SK-N-SH treated with all-trans-retinoic acid at 6 μM for 48 hours (cell line): Measurements from ENCODE around the gene CMTM3.
"Not testable (repeated sequence)": the region's sequence is repeated elsewhere in the genome, so short reads cannot be mapped to it uniquely, and the experiment has no call there.

Source experiments
- ATAC-seq: fragments of 200-7000 bp; cut with Tn5 transposase; 3 replicates; pipeline ENCODE4 v1.9.1; 2020; ENCODE audit warnings: mild to moderate bottlenecking, moderate library complexity
- ARNTL ChIP-seq: fragments of 450-650 bp; formaldehyde crosslinking; IDR thresholded peaks from 2 replicates; pipeline ENCODE4 v1.5.0; 2020; ENCODE audit warnings: low read depth, mild to moderate bottlenecking, moderate library complexity, borderline replicate concordance
- CREB5 ChIP-seq: fragments of 250-450 bp; sonication (Bioruptor Pico); IDR thresholded peaks from 2 replicates; pipeline ENCODE4 v1.5.1; 2020; ENCODE audit warnings: low read depth, mild to moderate bottlenecking, moderate library complexity
- CSDC2 ChIP-seq: fragments of 250-450 bp; sonication (Bioruptor Pico); IDR thresholded peaks from 2 replicates; pipeline ENCODE4 v1.5.0; 2020; ENCODE audit warnings: mild to moderate bottlenecking, moderate library complexity
- CSRNP3 ChIP-seq: fragments of 250-450 bp; sonication (Bioruptor Pico); IDR thresholded peaks from 2 replicates; pipeline ENCODE4 v1.5.1; 2021; ENCODE audit warnings: mild to moderate bottlenecking, moderate library complexity
- ESRRG ChIP-seq: fragments of 250-450 bp; sonication (Bioruptor Pico); IDR thresholded peaks from 2 replicates; pipeline ENCODE4 v1.6.1; 2021; ENCODE audit warnings: mild to moderate bottlenecking
- GLIS3 ChIP-seq: fragments of 250-450 bp; sonication (Bioruptor Pico); IDR thresholded peaks from 2 replicates; pipeline ENCODE4 v1.5.0; 2020; ENCODE audit warnings: mild to moderate bottlenecking, moderate library complexity
- ISL1 ChIP-seq: fragments of 250-450 bp; sonication (Bioruptor Pico); IDR thresholded peaks from 2 replicates; pipeline ENCODE4 v2.1.2; 2022; ENCODE audit warnings: mild to moderate bottlenecking, moderate library complexity
- OSR1 ChIP-seq: fragments of 250-450 bp; sonication (Bioruptor Pico); IDR thresholded peaks from 2 replicates; pipeline ENCODE4 v1.8.0; 2022; ENCODE audit warnings: moderate library complexity, mild to moderate bottlenecking, inconsistent platforms
- PATZ1 ChIP-seq: fragments of 250-450 bp; sonication (Bioruptor Pico); IDR thresholded peaks from 2 replicates; pipeline ENCODE4 v1.8.0; 2020; ENCODE audit warnings: mild to moderate bottlenecking, moderate library complexity, borderline replicate concordance
- POU6F1 ChIP-seq: fragments of 250-450 bp; sonication (Bioruptor Pico); IDR thresholded peaks from 2 replicates; pipeline ENCODE4 v1.8.0; 2021; ENCODE audit warnings: low read depth, mild to moderate bottlenecking, moderate library complexity, borderline replicate concordance
- PPARA ChIP-seq: fragments of 250-450 bp; sonication (Bioruptor Pico); IDR thresholded peaks from 2 replicates; pipeline ENCODE4 v1.5.0; 2020; ENCODE audit warnings: mild to moderate bottlenecking, borderline replicate concordance
- RARB ChIP-seq: fragments of 250-450 bp; sonication (Bioruptor Pico); IDR thresholded peaks from 2 replicates; pipeline ENCODE4 v1.8.0; 2021; ENCODE audit warnings: mild to moderate bottlenecking, moderate library complexity
- SNAI2 ChIP-seq: fragments of 250-450 bp; sonication (Bioruptor Pico); IDR thresholded peaks from 2 replicates; pipeline ENCODE4 v1.5.0; 2020; ENCODE audit warnings: mild to moderate bottlenecking, moderate library complexity
- TCF4 ChIP-seq: fragments of 250-450 bp; sonication (Bioruptor Pico); IDR thresholded peaks from 2 replicates; pipeline ENCODE4 v1.8.0; 2021; ENCODE audit warnings: mild to moderate bottlenecking, moderate library complexity, borderline replicate concordance
- TOX ChIP-seq: fragments of 250-450 bp; sonication (Bioruptor Pico); IDR thresholded peaks from 2 replicates; pipeline ENCODE4 v1.8.0; 2021; ENCODE audit warnings: mild to moderate bottlenecking, moderate library complexity, borderline replicate concordance
- TSHZ2 ChIP-seq: fragments of 250-450 bp; sonication (Bioruptor Pico); IDR thresholded peaks from 2 replicates; pipeline ENCODE4 v1.5.0; 2020; ENCODE audit warnings: mild to moderate bottlenecking, moderate library complexity
- ZC3H10 ChIP-seq: fragments of 250-450 bp; sonication (Bioruptor Pico); IDR thresholded peaks from 2 replicates; pipeline ENCODE4 v1.5.1; 2021; ENCODE audit warnings: mild to moderate bottlenecking, moderate library complexity
- ZFP3 ChIP-seq: fragments of 250-450 bp; sonication (Bioruptor Pico); IDR thresholded peaks from 2 replicates; pipeline ENCODE4 v1.5.0; 2020; ENCODE audit warnings: mild to moderate bottlenecking, moderate library complexity
- ZFP30 ChIP-seq: fragments of 450-650 bp; formaldehyde crosslinking; IDR thresholded peaks from 2 replicates; pipeline ENCODE4 v1.5.0; 2022; ENCODE audit warnings: mild to moderate bottlenecking, moderate library complexity
- ZNF565 ChIP-seq: fragments of 450-650 bp; formaldehyde crosslinking; conservative IDR thresholded peaks from 2 replicates; pipeline ENCODE4 v1.5.0; 2020; ENCODE audit warnings: low read depth, mild to moderate bottlenecking, moderate library complexity
- ZNF70 ChIP-seq: fragments of 450-650 bp; formaldehyde crosslinking; IDR thresholded peaks from 2 replicates; pipeline ENCODE4 v1.5.0; 2020; ENCODE audit warnings: mild to moderate bottlenecking, moderate library complexity
- ZNF8 ChIP-seq: fragments of 450-650 bp; formaldehyde crosslinking; IDR thresholded peaks from 2 replicates; pipeline ENCODE4 v1.5.0; 2020; ENCODE audit warnings: mild to moderate bottlenecking, moderate library complexity

Gene CMTM3

GRCh38 chr16:66563574-66564334, 40.8 kb upstream of the CMTM3 start:
- peak; percentile 75 for ATAC-seq
- TF ChIP-seq ARNTL (CRISPR knock-in tag) (no peak), ZFP30 (CRISPR knock-in tag) (no peak), POU6F1 (no peak), ISL1 (CRISPR knock-in tag) (peak; percentile 80), PATZ1 (peak; percentile 64; the same call in 1 of the 2 replicates), ZNF565 (CRISPR knock-in tag) (no peak)

- ATAC-seq: no peak
- TF ChIP-seq ZFP3: no peak
- no peak for TF ChIP-seq ESRRG
- TF ChIP-seq TCF4: no peak
These were observed 38.2 kb upstream of the CMTM3 start, which contains the start of gene CMTM1 for GRCh38 chr16:66566051-66566901. Gene CMTM1, plus strand, starts transcription at chr16:66566439. Its CDS starts 75 bp downstream, at chr16:66566514.

- not testable (repeated sequence) for ATAC-seq
These were observed 37.2 kb upstream of the CMTM3 start for GRCh38 chr16:66567270-66567669.

GRCh38 chr16:66568355-66568754, 36.1 kb upstream of the CMTM3 start:
- TF ChIP-seq ARNTL (CRISPR knock-in tag): no peak
- no peak for TF ChIP-seq ZNF70
- TF ChIP-seq ISL1 (CRISPR knock-in tag): no peak
- TF ChIP-seq ZFP3: no peak
- no peak for TF ChIP-seq ZNF8 (CRISPR knock-in tag)
- no peak for TF ChIP-seq SNAI2
- TF ChIP-seq TCF4: no peak
- no peak for TF ChIP-seq ESRRG
- TF ChIP-seq PATZ1: no peak
- no peak for TF ChIP-seq GLIS3
- no peak for TF ChIP-seq ZNF565 (CRISPR knock-in tag)
- TF ChIP-seq ZC3H10 (CRISPR knock-in tag): no peak
- no peak for TF ChIP-seq CSDC2
- no peak for TF ChIP-seq TOX (CRISPR knock-in tag)
- TF ChIP-seq RARB (CRISPR knock-in tag): no peak
- TF ChIP-seq CSRNP3 (CRISPR knock-in tag): no peak
- no peak for TF ChIP-seq PPARA
- no peak for TF ChIP-seq CREB5 (CRISPR knock-in tag)
- TF ChIP-seq TSHZ2 (CRISPR knock-in tag): no peak
- TF ChIP-seq OSR1 (CRISPR knock-in tag): no peak
- ATAC-seq: no peak
